OCI-LY1 (cell line): ENCODE results near the gene SAT2.

ENCODE experiments used
- H2AFZ ChIP-seq: fragments of 200-600 bp; sonication (generic), shearing (Covaris generic); 2 replicates; pipeline ENCODE4 v1.6.0; 2014; ENCODE audit warnings: antibody characterized with exemption, mild to moderate bottlenecking, low read length
- H3F3A ChIP-seq: fragments of 200-600 bp; sonication (generic), shearing (Covaris generic); 2 replicates; pipeline ENCODE4 v1.6.0; 2014; ENCODE audit warnings: mild to moderate bottlenecking, antibody characterized with exemption, low read length, moderate library complexity; ENCODE audit not compliant: insufficient read depth
- H3K27ac ChIP-seq: fragments of 200-600 bp; sonication (generic); 2 replicates; pipeline ENCODE4 v1.5.1; 2014; ENCODE audit warnings: low read length, mixed run types, mild to moderate bottlenecking, low read depth; ENCODE audit not compliant: poor library complexity, severe bottlenecking
- H3K27me3 ChIP-seq: fragments of 200-600 bp; sonication (generic); 2 replicates; pipeline ENCODE4 v1.6.0; 2014; ENCODE audit warnings: antibody characterized with exemption, mild to moderate bottlenecking, low read length, moderate library complexity; ENCODE audit not compliant: insufficient read depth
- H3K36me3 ChIP-seq: fragments of 200-600 bp; sonication (generic); 2 replicates; pipeline ENCODE4 v1.6.1; 2014; ENCODE audit warnings: mild to moderate bottlenecking, antibody characterized with exemption, low read length, moderate library complexity, mixed read lengths; ENCODE audit not compliant: insufficient read depth
- H3K4me1 ChIP-seq: fragments of 200-600 bp; sonication (generic); 2 replicates; pipeline ENCODE4 v1.5.1; 2014; ENCODE audit warnings: mild to moderate bottlenecking, low read length, moderate library complexity; ENCODE audit not compliant: insufficient read depth, severe bottlenecking
- H3K4me2 ChIP-seq: fragments of 200-600 bp; sonication (generic), shearing (Covaris generic); 2 replicates; pipeline ENCODE4 v1.6.1; 2014; ENCODE audit warnings: low read length
- H3K4me3 ChIP-seq: fragments of 200-600 bp; sonication (generic); 2 replicates; pipeline ENCODE4 v1.5.1; 2014; ENCODE audit warnings: low read length, low read depth, mild to moderate bottlenecking, mixed read lengths; ENCODE audit not compliant: poor library complexity, severe bottlenecking
- H3K79me2 ChIP-seq: fragments of 200-600 bp; shearing (Covaris generic); 2 replicates; pipeline ENCODE4 v1.6.1; 2016; ENCODE audit warnings: mixed run types, low read length, mixed read lengths; ENCODE audit not compliant: insufficient read depth
- H3K9ac ChIP-seq: fragments of 200-600 bp; sonication (generic), shearing (Covaris generic); 2 replicates; pipeline ENCODE4 v1.6.1; 2014; ENCODE audit warnings: mild to moderate bottlenecking, low read length, mixed read lengths
- H3K9me2 ChIP-seq: fragments of 200-600 bp; sonication (generic), shearing (Covaris generic); 2 replicates; pipeline ENCODE4 v1.6.1; 2014; ENCODE audit warnings: low read depth, mild to moderate bottlenecking, low read length, mixed read lengths
- H3K9me3 ChIP-seq: fragments of 200-600 bp; shearing (Covaris generic); 2 replicates; pipeline ENCODE4 v1.6.1; 2014; ENCODE audit warnings: low read length, mixed read lengths
- H4K20me1 ChIP-seq: fragments of 200-600 bp; sonication (generic), shearing (Covaris generic); 2 replicates; pipeline ENCODE4 v1.6.0; 2016; ENCODE audit warnings: mild to moderate bottlenecking, low read length; ENCODE audit not compliant: insufficient read depth
- EZH2 ChIP-seq: fragments of 200-600 bp; sonication (generic), shearing (Covaris generic); IDR thresholded peaks from 2 replicates; pipeline ENCODE4 v1.8.0; 2017; ENCODE audit warnings: borderline replicate concordance, mixed run types, mild to moderate bottlenecking, antibody characterized with exemption, low read length, moderate library complexity, mixed read lengths
- TF ChIP-seq, protein P1 (sequence below): fragments of 200-600 bp; sonication (generic), shearing (Covaris generic); IDR thresholded peaks from 2 replicates; pipeline ENCODE4 v1.5.1; 2017; ENCODE audit warnings: mild to moderate bottlenecking, antibody characterized with exemption, low read length, moderate library complexity, mixed read lengths

The SAT2 gene

DNA sequence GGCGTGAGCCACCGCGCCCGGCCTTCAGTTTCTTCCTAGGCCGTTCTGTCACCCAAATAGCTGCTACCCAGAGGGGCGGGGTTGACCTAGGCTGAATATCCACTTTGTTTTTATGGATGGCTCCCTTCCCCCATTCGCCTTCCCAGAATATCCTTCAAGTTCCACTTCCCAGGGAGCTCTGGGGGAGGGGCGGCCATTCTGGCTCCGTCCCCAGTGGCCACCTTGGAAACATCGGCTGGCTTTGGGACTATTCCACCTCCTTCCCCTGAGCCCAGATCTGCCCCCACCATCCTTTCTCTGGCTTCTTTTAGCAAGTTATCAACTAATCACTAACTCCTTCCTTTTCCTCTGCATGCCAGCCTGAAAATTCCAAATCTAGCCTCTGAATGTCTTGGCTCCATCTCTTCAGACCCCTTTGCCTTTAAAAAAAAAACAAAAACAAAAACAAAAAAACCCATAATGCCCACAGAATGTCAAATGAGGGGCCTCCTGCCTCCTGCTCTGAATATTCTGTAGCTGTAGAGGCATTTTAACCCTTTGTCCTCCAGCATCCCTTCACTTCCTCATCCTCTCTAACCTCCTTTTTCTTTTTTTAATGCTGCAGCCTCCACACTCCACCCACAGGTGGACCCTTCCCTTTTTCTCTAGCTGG lies 29.5 kb upstream of the SAT2 start:
- H3K36me3 ChIP-seq, result no peaks in the 10 kb centered on the region
- H3K9ac ChIP-seq, result no peak overlapping the region
- no peak overlapping the region for H3K4me2 ChIP-seq
- H3K4me3 ChIP-seq, result no peak overlapping the region
- no peaks in the 10 kb centered on the region for H4K20me1 ChIP-seq
- no peaks in the 10 kb centered on the region for H3K9me3 ChIP-seq
- H3F3A ChIP-seq, result no peaks in the 10 kb centered on the region
- H3K4me1 ChIP-seq, result no peaks in the 10 kb centered on the region
- no peak overlapping the region for H3K27ac ChIP-seq
- no peaks in the 10 kb centered on the region for H3K9me2 ChIP-seq
- H2AFZ ChIP-seq, result no peak overlapping the region
- H3K27me3 ChIP-seq, result peaks cover 8% of the 10 kb centered on the region; the same call in 1 of the 2 replicates
- TF ChIP-seq, protein P1, sequence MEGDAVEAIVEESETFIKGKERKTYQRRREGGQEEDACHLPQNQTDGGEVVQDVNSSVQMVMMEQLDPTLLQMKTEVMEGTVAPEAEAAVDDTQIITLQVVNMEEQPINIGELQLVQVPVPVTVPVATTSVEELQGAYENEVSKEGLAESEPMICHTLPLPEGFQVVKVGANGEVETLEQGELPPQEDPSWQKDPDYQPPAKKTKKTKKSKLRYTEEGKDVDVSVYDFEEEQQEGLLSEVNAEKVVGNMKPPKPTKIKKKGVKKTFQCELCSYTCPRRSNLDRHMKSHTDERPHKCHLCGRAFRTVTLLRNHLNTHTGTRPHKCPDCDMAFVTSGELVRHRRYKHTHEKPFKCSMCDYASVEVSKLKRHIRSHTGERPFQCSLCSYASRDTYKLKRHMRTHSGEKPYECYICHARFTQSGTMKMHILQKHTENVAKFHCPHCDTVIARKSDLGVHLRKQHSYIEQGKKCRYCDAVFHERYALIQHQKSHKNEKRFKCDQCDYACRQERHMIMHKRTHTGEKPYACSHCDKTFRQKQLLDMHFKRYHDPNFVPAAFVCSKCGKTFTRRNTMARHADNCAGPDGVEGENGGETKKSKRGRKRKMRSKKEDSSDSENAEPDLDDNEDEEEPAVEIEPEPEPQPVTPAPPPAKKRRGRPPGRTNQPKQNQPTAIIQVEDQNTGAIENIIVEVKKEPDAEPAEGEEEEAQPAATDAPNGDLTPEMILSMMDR, result no peak
- no peak for TF ChIP-seq EZH2
- H3K79me2 ChIP-seq, result no peaks in the 10 kb centered on the region

GRCh38 chr17:7655541-7655840 lies 27.9 kb upstream of the SAT2 start:
- Histone ChIP-seq H3K9ac (no peak overlapping the region), H2AFZ (no peak overlapping the region), H3K36me3 (no peaks in the 10 kb centered on the region), H4K20me1 (no peaks in the 10 kb centered on the region), H3K4me2 (no peak overlapping the region), H3K27me3 (peaks cover 12% of the 10 kb centered on the region; the same call in 1 of the 2 replicates), H3K4me1 (peaks cover 11% of the 10 kb centered on the region), H3K4me3 (no peak overlapping the region), H3K9me2 (no peaks in the 10 kb centered on the region), H3K27ac (no peak overlapping the region), H3F3A (no peaks in the 10 kb centered on the region), H3K9me3 (no peaks in the 10 kb centered on the region), H3K79me2 (no peaks in the 10 kb centered on the region)
- no peak for TF ChIP-seq EZH2

DNA sequence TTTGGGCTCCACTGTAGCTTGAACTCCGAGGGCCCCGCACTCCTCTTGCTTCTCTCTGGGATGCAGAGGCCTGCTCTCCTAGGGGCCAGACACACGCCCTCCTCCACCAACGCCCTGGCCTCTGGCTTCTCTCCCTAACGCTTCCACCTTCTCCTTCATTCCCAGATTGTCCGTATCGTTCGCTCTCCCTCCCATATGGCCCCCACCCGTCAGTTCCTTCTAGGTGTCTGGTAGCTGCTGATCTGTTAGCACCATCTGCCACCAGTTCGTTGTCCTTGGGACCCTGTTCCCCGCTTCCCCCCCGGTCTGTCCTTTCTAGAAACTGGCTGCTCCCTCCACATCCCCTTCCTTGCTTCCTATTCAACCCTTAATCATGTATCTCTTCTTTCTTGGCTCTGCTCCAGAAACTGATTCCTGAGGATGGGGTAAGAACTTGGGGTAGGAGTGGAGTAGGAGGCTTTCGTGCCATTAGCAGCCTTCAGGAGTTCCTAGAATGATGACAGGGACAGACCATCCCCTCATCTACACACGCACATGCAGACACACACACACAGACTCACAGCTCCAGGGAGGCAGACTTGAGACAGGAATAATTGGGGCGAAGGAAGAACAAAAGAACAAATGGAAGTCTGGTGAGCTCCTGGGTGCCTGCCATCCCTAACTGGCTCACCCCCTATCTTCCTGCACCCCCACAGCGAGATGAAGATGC lies 27.4 kb upstream of the SAT2 start:
- H2AFZ ChIP-seq, result no peak overlapping the region
- H3K4me1 ChIP-seq, result peaks cover 17% of the 10 kb centered on the region
- no peak for TF ChIP-seq EZH2
- TF ChIP-seq, protein P1, result no peak
- H3F3A ChIP-seq, result no peaks in the 10 kb centered on the region
- peaks cover 12% of the 10 kb centered on the region; the same call in 1 of the 2 replicates for H3K27me3 ChIP-seq
- no peaks in the 10 kb centered on the region for H3K79me2 ChIP-seq
- H3K9me3 ChIP-seq, result no peaks in the 10 kb centered on the region
- no peak overlapping the region for H3K9ac ChIP-seq
- H3K9me2 ChIP-seq, result no peaks in the 10 kb centered on the region
- no peak overlapping the region for H3K4me3 ChIP-seq
- H3K27ac ChIP-seq, result no peak overlapping the region
- no peak overlapping the region for H3K4me2 ChIP-seq
- H3K36me3 ChIP-seq, result no peaks in the 10 kb centered on the region
- H4K20me1 ChIP-seq, result no peaks in the 10 kb centered on the region
